Thymus (tissue), 11 donors: ENCODE data around the gene TMEM184B. TPM values are rescaled to one million over a fixed set of nuclear protein-coding genes. Genes with fewer than 3 reads are reported as not detected.
A peak's percentile ranks its signal among the peaks of the same experiment; 100 is the strongest.

Source experiments
- DNase-seq, 9 donors: peaks; one replicate each; pipeline ENCODE4 v3.0.0-alpha.2; 2013; ENCODE audit warnings: low spot score in 9 of 9, low read depth in 6 of 9, missing footprints in 1 of 9
- H3K27ac ChIP-seq, 2 donors: one replicate each; pipeline ENCODE4 v1.5.1; 2013; ENCODE audit warnings: control low read depth in 1 of 2, low read depth in 1 of 2, low read length in 1 of 2, mild to moderate bottlenecking in 1 of 2, moderate library complexity in 1 of 2
- H3K27me3 ChIP-seq, 2 donors: one replicate each; pipeline ENCODE4 v1.5.1; 2013; ENCODE audit warnings: low read length in 1 of 2; ENCODE audit not compliant: control insufficient read depth in 2 of 2, insufficient read depth in 1 of 2
- H3K36me3 ChIP-seq, 2 donors: one replicate each; pipeline ENCODE4 v1.5.1; 2013; ENCODE audit warnings: low read length in 1 of 2, mild to moderate bottlenecking in 1 of 2, moderate library complexity in 1 of 2; ENCODE audit not compliant: control insufficient read depth in 2 of 2, insufficient read depth in 2 of 2
- H3K4me1 ChIP-seq, 2 donors: one replicate each; pipeline ENCODE4 v1.5.1; 2013; ENCODE audit warnings: low read length in 2 of 2; ENCODE audit not compliant: control insufficient read depth in 2 of 2, insufficient read depth in 2 of 2
- H3K4me3 ChIP-seq, 2 donors: one replicate each; pipeline ENCODE4 v1.5.1; 2013; ENCODE audit warnings: low read length in 2 of 2, control low read depth in 1 of 2, mild to moderate bottlenecking in 1 of 2
- H3K9me3 ChIP-seq, 2 donors: one replicate each; pipeline ENCODE4 v1.5.1; 2013; ENCODE audit warnings: low read length in 1 of 2, mild to moderate bottlenecking in 1 of 2; ENCODE audit not compliant: control insufficient read depth in 2 of 2, insufficient read depth in 1 of 2
- WGBS: extraction: QIAGEN DNeasy Blood & Tissue Kit; methylation state at CpG from one replicate; pipeline ENCODE4 v1.1.7; 2013; 5-methylcytosine and 5-hydroxymethylcytosine counted together
- polyA plus RNA-seq: library from polyadenylated mRNA; stranded (reverse); fragments of 200-250 nt; gene quantifications from one replicate; pipeline ENCODE4 v1.2.3, GENCODE V29; 2013
- total RNA-seq: library from RNA; stranded (reverse); fragments of 120-200 nt; gene quantifications from one replicate; pipeline ENCODE4 v1.2.4, GENCODE V29; 2013
- donor health status: healthy.

TMEM184B gene
- total and polyA plus RNA-seq, 2 donors = 2.7 to 11.2 TPM

- Histone ChIP-seq H3K4me3 (no peak overlapping the region), H3K27ac (no peak overlapping the region), H3K27me3 (no peaks in the 10 kb centered on the region), H3K36me3 (peaks cover 31 to 50% of the 10 kb centered on the region in 2 donors), H3K9me3 (no peaks in the 10 kb centered on the region), H3K4me1 (peaks cover 0 to 3% of the 10 kb centered on the region in 2 donors)
- no peak for DNase-seq
- WGBS = 74% methylated on average over 8 of the region's 8 CpGs
Observed at GRCh38 chr22:38290347-38290746, 17.5 kb upstream of the TMEM184B start.

GRCh38 chr22:38289583-38290082 lies 16.8 kb upstream of the TMEM184B start:
- Histone ChIP-seq H3K4me3 (no peak overlapping the region), H3K27ac (no peak overlapping the region), H3K36me3 (peaks cover 26 to 44% of the 10 kb centered on the region in 2 donors), H3K27me3 (no peaks in the 10 kb centered on the region), H3K4me1 (peaks cover 0 to 3% of the 10 kb centered on the region in 2 donors), H3K9me3 (no peaks in the 10 kb centered on the region)
- DNase-seq = no peak
- WGBS = 97% methylated on average over 12 of the region's 12 CpGs

- H3K4me3 ChIP-seq = no peak overlapping the region
Observed at GRCh38 chr22:38286915-38287669, 14.3 kb upstream of the TMEM184B start.

GRCh38 chr22:38285018-38285417 lies 12.2 kb upstream of the TMEM184B start:
- 93% methylated on average over 8 of the region's 8 CpGs for WGBS
- no peaks in the 10 kb centered on the region for H3K4me1 ChIP-seq
- H3K27me3 ChIP-seq = no peaks in the 10 kb centered on the region
- no peak for DNase-seq
- H3K9me3 ChIP-seq = no peaks in the 10 kb centered on the region
- no peak overlapping the region for H3K27ac ChIP-seq
- H3K36me3 ChIP-seq = peaks cover 0 to 11% of the 10 kb centered on the region in 2 donors
- no peak overlapping the region for H3K4me3 ChIP-seq

More at GRCh38 chr22:38286915-38287669, 14.3 kb upstream of the TMEM184B start:
- H3K27ac ChIP-seq = no peak overlapping the region
- H3K36me3 ChIP-seq = peaks cover 9 to 20% of the 10 kb centered on the region in 2 donors
- no peaks in the 10 kb centered on the region for H3K9me3 ChIP-seq
- WGBS = 92% methylated on average over 11 of the region's 11 CpGs
- no peak for DNase-seq
- H3K4me1 ChIP-seq = peaks cover 0 to 3% of the 10 kb centered on the region in 2 donors
- H3K27me3 ChIP-seq = no peaks in the 10 kb centered on the region

GRCh38 chr22:38284042-38284402 lies 11.2 kb upstream of the TMEM184B start:
- no peaks in the 10 kb centered on the region for H3K4me1 ChIP-seq
- no peak overlapping the region for H3K27ac ChIP-seq
- no peaks in the 10 kb centered on the region for H3K27me3 ChIP-seq
- peaks cover 0 to 3% of the 10 kb centered on the region in 2 donors for H3K36me3 ChIP-seq
- no peak overlapping the region for H3K4me3 ChIP-seq
- no peak for DNase-seq
- 98% methylated on average over 5 of the region's 5 CpGs for WGBS
- no peaks in the 10 kb centered on the region for H3K9me3 ChIP-seq

- no peak for DNase-seq
- Histone ChIP-seq H3K27me3 (no peaks in the 10 kb centered on the region), H3K27ac (no peak overlapping the region), H3K9me3 (no peaks in the 10 kb centered on the region), H3K4me3 (no peak overlapping the region), H3K4me1 (no peaks in the 10 kb centered on the region), H3K36me3 (no peaks in the 10 kb centered on the region)
- 98% methylated on average over 9 of the region's 9 CpGs for WGBS
Observed at GRCh38 chr22:38282397-38282796, 9.6 kb upstream of the TMEM184B start.

- DNase-seq = no peak
- no peak overlapping the region for H3K4me3 ChIP-seq
- H3K36me3 ChIP-seq = no peaks in the 10 kb centered on the region
- WGBS = 39% methylated on average over 2 of the region's 2 CpGs
- peaks cover 7 to 18% of the 10 kb centered on the region in 2 donors for H3K4me1 ChIP-seq
- no peaks in the 10 kb centered on the region for H3K9me3 ChIP-seq
- H3K27me3 ChIP-seq = peaks cover 0 to 11% of the 10 kb centered on the region in 2 donors
- H3K27ac ChIP-seq = no peak overlapping the region
Observed at GRCh38 chr22:38276166-38276565, 3.4 kb upstream of the TMEM184B start.

GRCh38 chr22:38273135-38273826 lies 471 bp upstream of the TMEM184B start:
- Histone ChIP-seq H3K36me3 (no peaks in the 10 kb centered on the region), H3K4me3 (peak overlapping the region; percentile 52 to 94), H3K4me1 (peaks cover 7 to 22% of the 10 kb centered on the region in 2 donors), H3K27ac (peak overlapping the region in 1 of 2 donors; percentile 80), H3K27me3 (peaks cover 0 to 11% of the 10 kb centered on the region in 2 donors), H3K9me3 (no peaks in the 10 kb centered on the region)
- DNase-seq = peak in 1 of 9 donors; percentile 10
- 25% methylated on average over 26 of the region's 26 CpGs for WGBS

GRCh38 chr22:38271927-38272372 lies 860 bp downstream of the TMEM184B start:
- Histone ChIP-seq H3K36me3 (no peaks in the 10 kb centered on the region), H3K27ac (no peak overlapping the region), H3K27me3 (peaks cover 0 to 11% of the 10 kb centered on the region in 2 donors), H3K4me1 (peaks cover 7 to 26% of the 10 kb centered on the region in 2 donors), H3K4me3 (peak overlapping the region; percentile 59 to 94), H3K9me3 (no peaks in the 10 kb centered on the region)
- peak in 2 of 9 donors; percentile 14 to 22 for DNase-seq
- 19% methylated on average over 7 of the region's 7 CpGs for WGBS
